Cardiac muscle cell (in vitro differentiated cells and primary cell): ENCODE results near the gene RNASE13. TPM values are rescaled to one million over a fixed set of nuclear protein-coding genes. Genes with fewer than 3 reads are reported as not detected.

ENCODE experiments used
- DNase-seq, 2 donors: peaks; one replicate each; pipeline versions ENCODE4 v3.0.0 to v3.0.0-alpha.2; 2010 to 2017; ENCODE audit warnings: low read depth in 1 of 2, low spot score in 1 of 2
- H3K27ac ChIP-seq: fragments of 200-600 bp; sonication (generic); 2 replicates; pipeline ENCODE4 v1.5.1; 2016
- H3K27me3 ChIP-seq: fragments of 200-600 bp; sonication (generic); 2 replicates; pipeline ENCODE4 v1.6.0; 2016; ENCODE audit warnings: control low read depth
- H3K36me3 ChIP-seq: fragments of 200-600 bp; sonication (generic); 2 replicates; pipeline ENCODE4 v1.5.1; 2016; ENCODE audit warnings: control low read depth
- H3K4me1 ChIP-seq: fragments of 200-600 bp; sonication (generic); 2 replicates; pipeline ENCODE4 v1.8.1; 2017; ENCODE audit warnings: low read depth, mild to moderate bottlenecking, mixed run types
- H3K4me3 ChIP-seq: fragments of 200-600 bp; sonication (generic); 2 replicates; pipeline ENCODE4 v1.5.1; 2016; ENCODE audit warnings: mild to moderate bottlenecking
- H3K9me3 ChIP-seq: fragments of 200-600 bp; sonication (generic); 2 replicates; pipeline ENCODE4 v1.5.1; 2017; ENCODE audit warnings: low read depth, mild to moderate bottlenecking, control low read depth
- CTCF ChIP-seq: IDR thresholded peaks from 2 replicates; pipeline ENCODE4 v1.5.1; 2012; ENCODE audit warnings: low read depth, mild to moderate bottlenecking, low read length
- polyA plus RNA-seq: library from polyadenylated mRNA; unstranded; fragments of >200 nt; fragmentation: Nextera tagmentation; extraction: Ambion mirVana; gene quantifications from 2 replicates; pipeline ENCODE4 v1.2.1, GENCODE V29; 2016
- total RNA-seq: library from RNA; depleted of rRNA; stranded (reverse); fragments of >200 nt; gene quantifications from 2 replicates; pipeline ENCODE4 v1.2.3, GENCODE V29; 2016

Gene RNASE13
- total and polyA plus RNA-seq, 2 experiments from 2014 or later = not detected

GRCh38 chr14:21078287-21078686 is 43.7 kb upstream of the RNASE13 start:
- H3K4me3 ChIP-seq = no peak overlapping the region
- peaks cover 42% of the 10 kb centered on the region for H3K36me3 ChIP-seq
- H3K9me3 ChIP-seq = no peaks in the 10 kb centered on the region
- no peak for DNase-seq
- H3K27me3 ChIP-seq = no peaks in the 10 kb centered on the region
- no peak overlapping the region for H3K27ac ChIP-seq
- TF ChIP-seq CTCF = no peak
- no peaks in the 10 kb centered on the region for H3K4me1 ChIP-seq

- H3K9me3 ChIP-seq = no peaks in the 10 kb centered on the region
- H3K27ac ChIP-seq = no peak overlapping the region
- TF ChIP-seq CTCF = no peak
- H3K27me3 ChIP-seq = no peaks in the 10 kb centered on the region
- H3K36me3 ChIP-seq = peaks cover 38% of the 10 kb centered on the region
- no peak for DNase-seq
- H3K4me1 ChIP-seq = no peaks in the 10 kb centered on the region
- no peak overlapping the region for H3K4me3 ChIP-seq
Observed at GRCh38 chr14:21077672-21078071, 43.1 kb upstream of the RNASE13 start.

GRCh38 chr14:21075719-21076437 is 41.3 kb upstream of the RNASE13 start:
- Histone ChIP-seq H3K9me3 (no peaks in the 10 kb centered on the region), H3K4me3 (no peak overlapping the region), H3K27ac (no peak overlapping the region), H3K27me3 (no peaks in the 10 kb centered on the region), H3K4me1 (peaks cover 8% of the 10 kb centered on the region), H3K36me3 (peaks cover 32% of the 10 kb centered on the region)
- DNase-seq = no peak
- TF ChIP-seq CTCF = no peak

- Histone ChIP-seq H3K9me3 (no peaks in the 10 kb centered on the region), H3K36me3 (peaks cover 26% of the 10 kb centered on the region)
- no peak for TF ChIP-seq CTCF
Observed at GRCh38 chr14:21074398-21075272, 40.0 kb upstream of the RNASE13 start.

GRCh38 chr14:21073921-21074320 is 39.3 kb upstream of the RNASE13 start:
- H3K4me3 ChIP-seq = no peak overlapping the region
- no peaks in the 10 kb centered on the region for H3K9me3 ChIP-seq
- peaks cover 8% of the 10 kb centered on the region for H3K4me1 ChIP-seq
- DNase-seq = no peak
- no peaks in the 10 kb centered on the region for H3K27me3 ChIP-seq
- no peak for TF ChIP-seq CTCF
- H3K36me3 ChIP-seq = peaks cover 26% of the 10 kb centered on the region
- no peak overlapping the region for H3K27ac ChIP-seq

More at GRCh38 chr14:21074398-21075272, 40.0 kb upstream of the RNASE13 start:
- DNase-seq = no peak
- no peaks in the 10 kb centered on the region for H3K27me3 ChIP-seq
- no peak overlapping the region for H3K27ac ChIP-seq
- H3K4me3 ChIP-seq = no peak overlapping the region
- H3K4me1 ChIP-seq = peaks cover 8% of the 10 kb centered on the region
